Cardiac muscle cell (in vitro differentiated cells and primary cell): ENCODE measurements around the gene ASB6. TPM values are rescaled to one million over a fixed set of nuclear protein-coding genes. Genes with fewer than 3 reads are reported as not detected.

Source experiments
- DNase-seq, 2 donors: peaks; one replicate each; pipeline versions ENCODE4 v3.0.0 to v3.0.0-alpha.2; 2010 to 2017; ENCODE audit warnings: low read depth in 1 of 2, low spot score in 1 of 2
- H3K27ac ChIP-seq: fragments of 200-600 bp; sonication (generic); 2 replicates; pipeline ENCODE4 v1.5.1; 2016
- H3K27me3 ChIP-seq: fragments of 200-600 bp; sonication (generic); 2 replicates; pipeline ENCODE4 v1.6.0; 2016; ENCODE audit warnings: control low read depth
- H3K36me3 ChIP-seq: fragments of 200-600 bp; sonication (generic); 2 replicates; pipeline ENCODE4 v1.5.1; 2016; ENCODE audit warnings: control low read depth
- H3K4me1 ChIP-seq: fragments of 200-600 bp; sonication (generic); 2 replicates; pipeline ENCODE4 v1.8.1; 2017; ENCODE audit warnings: low read depth, mild to moderate bottlenecking, mixed run types
- H3K4me3 ChIP-seq: fragments of 200-600 bp; sonication (generic); 2 replicates; pipeline ENCODE4 v1.5.1; 2016; ENCODE audit warnings: mild to moderate bottlenecking
- H3K9me3 ChIP-seq: fragments of 200-600 bp; sonication (generic); 2 replicates; pipeline ENCODE4 v1.5.1; 2017; ENCODE audit warnings: low read depth, mild to moderate bottlenecking, control low read depth
- CTCF ChIP-seq: IDR thresholded peaks from 2 replicates; pipeline ENCODE4 v1.5.1; 2012; ENCODE audit warnings: low read depth, mild to moderate bottlenecking, low read length
- polyA plus RNA-seq: library from polyadenylated mRNA; unstranded; fragments of >200 nt; fragmentation: Nextera tagmentation; extraction: Ambion mirVana; gene quantifications from 2 replicates; pipeline ENCODE4 v1.2.1, GENCODE V29; 2016
- total RNA-seq: library from RNA; depleted of rRNA; stranded (reverse); fragments of >200 nt; gene quantifications from 2 replicates; pipeline ENCODE4 v1.2.3, GENCODE V29; 2016

Gene ASB6
- total and polyA plus RNA-seq, 2 experiments from 2014 or later = 24.0 to 25.2 TPM

DNA sequence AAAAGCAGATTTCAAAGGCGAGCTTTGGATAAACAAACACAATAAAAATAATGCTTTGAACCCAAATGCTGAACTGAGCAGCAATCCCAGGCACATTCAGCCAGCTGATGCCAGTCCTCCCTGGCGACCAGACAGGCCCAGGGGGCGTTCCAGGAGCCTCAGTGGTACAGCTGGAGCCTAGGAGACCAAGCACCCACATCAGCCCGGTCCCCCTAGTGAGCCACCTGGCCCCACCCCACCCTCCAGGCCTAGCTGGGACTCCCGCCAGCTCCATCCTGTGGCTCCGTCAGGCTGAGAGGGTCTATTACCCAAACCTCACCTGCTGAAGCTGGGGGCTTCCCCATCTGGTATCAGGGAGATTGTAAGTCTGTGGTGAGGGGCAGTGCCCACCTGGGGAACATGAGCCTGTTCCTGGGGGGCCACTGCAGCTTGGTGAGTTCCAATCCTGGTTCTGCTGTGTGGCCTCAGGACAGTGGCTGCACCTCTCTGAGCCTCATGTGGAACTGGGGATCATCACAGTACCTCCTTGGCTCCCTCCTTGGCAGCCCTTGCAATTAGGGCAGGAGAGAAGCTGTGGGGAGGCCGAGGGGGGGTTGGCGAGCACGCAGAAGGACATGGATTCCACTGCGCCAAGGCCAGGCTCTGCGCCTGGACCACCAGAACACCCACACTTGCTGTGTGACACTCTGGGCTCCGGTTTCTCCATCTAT is 37.7 kb downstream of the ASB6 start:
- Histone ChIP-seq H3K27ac (no peak overlapping the region), H3K9me3 (no peaks in the 10 kb centered on the region), H3K36me3 (no peaks in the 10 kb centered on the region), H3K4me1 (peaks cover 2% of the 10 kb centered on the region), H3K4me3 (no peak overlapping the region), H3K27me3 (no peaks in the 10 kb centered on the region)
- no peak for TF ChIP-seq CTCF
- no peak for DNase-seq

DNA sequence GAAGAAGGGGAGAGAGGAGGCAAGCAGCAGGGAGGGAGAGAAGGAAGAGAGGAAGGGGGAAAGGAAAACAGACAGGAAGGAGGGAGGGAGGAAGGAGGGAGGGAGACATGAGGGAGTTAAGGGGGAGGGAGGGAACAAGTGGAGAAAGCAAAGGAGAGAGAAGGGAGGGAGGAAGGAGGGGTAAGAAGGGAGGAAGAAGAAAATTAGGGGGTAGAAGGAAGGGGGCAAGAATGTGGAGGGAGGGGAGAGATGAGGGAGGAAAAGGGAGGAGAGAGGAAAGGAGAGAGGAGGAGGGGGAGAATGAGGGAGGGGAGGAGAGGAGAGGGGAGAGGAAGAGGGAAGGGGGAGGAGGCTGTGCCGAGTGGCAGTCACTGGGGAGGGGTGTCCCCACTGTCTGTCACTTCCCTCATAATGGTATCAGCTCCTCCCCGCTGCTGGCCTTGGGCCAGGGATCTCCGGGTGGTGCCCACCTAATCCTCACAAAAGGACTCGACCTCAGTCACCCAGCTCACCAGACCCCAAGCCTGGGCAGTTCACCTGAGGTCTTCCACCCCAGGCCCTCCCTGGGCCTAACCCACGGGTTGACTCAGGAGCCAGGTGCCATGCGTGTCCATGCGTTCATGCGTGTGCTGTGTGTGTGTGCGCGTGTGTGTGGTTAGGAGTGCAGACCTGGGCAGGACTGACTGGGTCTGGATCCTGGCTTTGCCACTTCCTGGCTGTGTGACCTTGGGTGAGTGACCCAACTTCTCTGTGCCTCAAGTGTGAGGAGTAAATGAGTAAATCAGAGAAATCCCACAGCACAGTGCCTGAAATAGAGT is 39.1 kb downstream of the ASB6 start:
- DNase-seq = no peak
- TF ChIP-seq CTCF = no peak
- Histone ChIP-seq H3K27ac (no peak overlapping the region), H3K36me3 (no peaks in the 10 kb centered on the region), H3K4me3 (no peak overlapping the region), H3K27me3 (no peaks in the 10 kb centered on the region), H3K4me1 (no peaks in the 10 kb centered on the region), H3K9me3 (no peaks in the 10 kb centered on the region)

DNA sequence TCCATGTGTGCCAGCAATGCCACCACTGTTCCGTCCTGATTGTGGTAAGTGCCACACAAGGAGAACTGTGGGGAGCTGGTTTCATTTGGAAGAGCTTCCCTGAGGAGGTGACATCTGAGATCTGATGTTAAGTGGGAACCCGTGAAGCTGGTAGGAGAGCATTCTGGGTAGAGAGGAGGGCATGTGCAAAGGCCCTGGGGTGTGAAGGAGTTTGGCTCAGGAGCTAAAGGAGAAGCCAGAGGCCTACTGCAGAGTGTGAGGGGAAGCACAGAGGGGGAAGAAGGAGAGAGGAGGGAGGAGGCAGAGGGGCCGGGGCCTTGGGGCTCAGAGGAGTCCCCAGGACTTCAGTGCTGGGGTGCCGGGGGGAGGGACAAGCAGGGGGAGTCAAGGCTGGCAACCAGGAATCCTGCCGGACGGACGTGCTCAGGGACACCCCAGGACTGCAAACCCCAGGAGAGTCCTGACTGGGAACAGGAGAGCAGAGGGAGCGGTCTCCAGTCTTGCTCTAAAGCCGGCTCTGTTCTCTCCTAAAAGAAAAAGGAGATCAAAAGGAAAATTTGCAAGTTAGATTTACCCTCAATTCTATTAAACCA is 40.8 kb downstream of the ASB6 start:
- H3K36me3 ChIP-seq = no peaks in the 10 kb centered on the region
- H3K27ac ChIP-seq = no peak overlapping the region
- peaks cover 3% of the 10 kb centered on the region for H3K4me1 ChIP-seq
- no peaks in the 10 kb centered on the region for H3K9me3 ChIP-seq
- TF ChIP-seq CTCF = no peak
- no peak for DNase-seq
- no peak overlapping the region for H3K4me3 ChIP-seq
- no peaks in the 10 kb centered on the region for H3K27me3 ChIP-seq

DNA sequence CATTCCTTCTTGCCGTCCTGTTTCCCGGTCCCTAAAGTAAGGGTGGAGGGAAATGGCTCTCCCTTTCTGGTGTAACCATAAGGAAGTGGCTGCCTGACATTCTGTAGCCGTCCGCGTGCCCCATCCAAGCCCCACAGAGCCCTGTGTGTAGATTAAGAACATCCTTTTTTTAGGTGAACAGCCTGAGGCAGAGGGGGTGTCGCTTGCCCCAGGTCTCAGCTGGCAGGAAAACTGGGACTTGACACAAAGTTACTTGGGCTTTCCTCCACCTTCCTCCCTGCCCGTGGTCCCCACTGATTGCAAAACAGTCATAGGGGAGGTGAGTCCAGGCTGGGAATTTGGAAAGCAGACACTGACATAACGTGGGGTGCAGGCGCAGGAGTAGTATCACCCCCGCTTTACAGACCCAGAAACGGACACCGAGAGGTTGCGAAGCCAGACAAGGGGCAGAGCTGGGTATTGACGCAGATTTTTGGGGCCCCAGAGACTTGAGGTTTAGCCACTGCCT is 43.8 kb downstream of the ASB6 start:
- Histone ChIP-seq H3K4me3 (no peak overlapping the region), H3K27me3 (no peaks in the 10 kb centered on the region), H3K36me3 (no peaks in the 10 kb centered on the region), H3K4me1 (peaks cover 7% of the 10 kb centered on the region), H3K9me3 (no peaks in the 10 kb centered on the region), H3K27ac (no peak overlapping the region)
- no peak for TF ChIP-seq CTCF
- DNase-seq = no peak

DNA sequence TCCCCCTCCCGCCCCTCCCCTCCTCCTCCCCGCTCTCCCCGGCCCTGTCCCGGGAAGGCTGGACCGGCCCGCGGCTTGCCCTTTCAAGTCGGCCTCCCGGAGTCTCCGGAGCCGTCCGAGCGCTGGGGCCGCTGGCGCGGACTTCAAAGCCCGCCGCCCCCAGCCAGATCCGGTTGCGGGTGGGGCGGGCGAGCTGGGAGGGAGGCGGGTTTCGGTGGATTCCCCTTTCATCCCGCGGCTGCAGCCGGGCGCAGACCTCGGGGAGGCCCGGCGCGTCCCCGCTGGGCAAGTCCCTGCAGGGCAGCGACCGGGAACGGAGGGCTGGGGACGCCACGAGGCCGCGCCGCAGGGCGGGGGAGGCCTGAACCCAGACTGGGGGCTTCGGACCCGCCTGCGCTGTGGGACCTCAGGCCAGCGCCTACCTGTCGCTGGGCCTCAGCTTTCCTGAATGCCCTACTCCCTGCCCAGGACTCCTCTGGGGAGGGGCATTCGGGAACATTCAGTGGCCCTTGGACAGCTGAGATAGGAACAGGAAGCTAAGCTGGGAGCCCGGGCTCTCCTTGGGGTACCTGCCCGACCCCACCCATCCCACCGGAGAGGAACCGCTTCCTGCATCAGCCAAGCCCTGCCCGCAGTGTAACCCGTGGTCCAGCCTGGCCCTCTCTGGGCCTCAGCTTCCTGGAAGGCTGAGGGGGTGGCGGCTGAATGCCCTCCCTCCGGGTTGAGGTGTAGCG is 44.4 kb downstream of the ASB6 start:
- H3K36me3 ChIP-seq = no peaks in the 10 kb centered on the region
- TF ChIP-seq CTCF = no peak
- DNase-seq = peak; percentile 71 to 87
- H3K27ac ChIP-seq = no peak overlapping the region
- no peaks in the 10 kb centered on the region for H3K9me3 ChIP-seq
- H3K27me3 ChIP-seq = no peaks in the 10 kb centered on the region
- peak overlapping the region; percentile 57 for H3K4me3 ChIP-seq
- peaks cover 13% of the 10 kb centered on the region for H3K4me1 ChIP-seq
